H1 (cell line): ENCODE results near the gene FLVCR2. TPM values are rescaled to one million over a fixed set of nuclear protein-coding genes. Genes with fewer than 3 reads are reported as not detected.

Source experiments
- BCL11A ChIP-seq, 2 experiments: IDR thresholded peaks; one replicate each; pipeline ENCODE4 v1.6.1; 2011; ENCODE audit warnings: low read depth in 2 of 2, low read length in 2 of 2, mild to moderate bottlenecking in 2 of 2
- BRCA1 ChIP-seq: IDR thresholded peaks from 2 replicates; pipeline ENCODE4 v1.6.1; 2012; ENCODE audit warnings: low read depth, low read length, improper control_type of control experiment
- CHD1 ChIP-seq: IDR thresholded peaks from 2 replicates; pipeline ENCODE4 v1.6.1; 2012; ENCODE audit warnings: low read depth, low read length, improper control_type of control experiment
- CTCF ChIP-seq, 3 experiments: IDR thresholded peaks; 1 replicate in 2 of 3; 2 replicates in 1 of 3; pipeline versions ENCODE4 v1.5.1 to v1.6.1; 2011; ENCODE audit warnings: low read length in 3 of 3, mild to moderate bottlenecking in 3 of 3, inconsistent platforms in 2 of 3, low read depth in 1 of 3, moderate library complexity in 1 of 3; ENCODE audit not compliant: insufficient read depth in 1 of 3; ENCODE audit errors: control extremely low read depth in 1 of 3
- FOSL1 ChIP-seq: IDR thresholded peaks from 2 replicates; pipeline ENCODE4 v1.6.1; 2011; ENCODE audit warnings: mild to moderate bottlenecking, low read depth, low read length, moderate library complexity; ENCODE audit not compliant: insufficient read depth
- JUND ChIP-seq: IDR thresholded peaks from 2 replicates; pipeline ENCODE4 v1.6.1; 2011; ENCODE audit warnings: mild to moderate bottlenecking, improper control_type of control experiment, low read length
- KDM4A ChIP-seq: IDR thresholded peaks from one replicate; pipeline ENCODE4 v1.7.1; 2012; ENCODE audit warnings: low read depth, mild to moderate bottlenecking, moderate library complexity, low read length, inconsistent platforms; ENCODE audit not compliant: severe bottlenecking
- MAFK ChIP-seq: IDR thresholded peaks from 2 replicates; pipeline ENCODE4 v1.6.1; 2012; ENCODE audit warnings: low read depth, mild to moderate bottlenecking, improper control_type of control experiment, low read length
- NANOG ChIP-seq: IDR thresholded peaks from 2 replicates; pipeline ENCODE4 v1.6.1; 2011; ENCODE audit warnings: low read length, low read depth, mild to moderate bottlenecking, inconsistent platforms; ENCODE audit not compliant: insufficient read depth, poor library complexity, severe bottlenecking
- PHF8 ChIP-seq: fragments of 200-600 bp; sonication (generic); conservative IDR thresholded peaks from 2 replicates; pipeline ENCODE4 v1.7.1; 2012; ENCODE audit warnings: low read depth, mild to moderate bottlenecking, inconsistent platforms, low read length, moderate library complexity
- POLR2AphosphoS5 ChIP-seq: IDR thresholded peaks from 2 replicates; pipeline ENCODE4 v1.6.1; 2011; ENCODE audit warnings: low read depth, low read length
- RAD21 ChIP-seq, 2 experiments: IDR thresholded peaks in 1 of 2; conservative IDR thresholded peaks in 1 of 2; 2 replicates each; pipeline ENCODE4 v1.6.1; 2011; ENCODE audit warnings: low read depth in 2 of 2, low read length in 2 of 2, improper control_type of control experiment in 1 of 2, inconsistent platforms in 1 of 2, mild to moderate bottlenecking in 1 of 2, moderate library complexity in 1 of 2
- SIN3A ChIP-seq, 2 experiments: IDR thresholded peaks in 1 of 2; conservative IDR thresholded peaks in 1 of 2; 2 replicates each; pipeline ENCODE4 v1.6.1; 2011 to 2012; ENCODE audit warnings: low read length in 2 of 2, improper control_type of control experiment in 1 of 2, low read depth in 1 of 2, mild to moderate bottlenecking in 1 of 2
- SIRT6 ChIP-seq: IDR thresholded peaks from one replicate; pipeline ENCODE4 v1.7.1; 2012; ENCODE audit warnings: low read length, inconsistent platforms
- SIX5 ChIP-seq: IDR thresholded peaks from 2 replicates; pipeline ENCODE4 v1.6.1; 2011; ENCODE audit warnings: mild to moderate bottlenecking, low read depth, low read length
- SP2 ChIP-seq: IDR thresholded peaks from 2 replicates; pipeline ENCODE4 v1.6.1; 2012; ENCODE audit warnings: mild to moderate bottlenecking, low read length, inconsistent platforms
- TAF1 ChIP-seq: IDR thresholded peaks from 2 replicates; pipeline ENCODE4 v1.6.1; 2011; ENCODE audit warnings: mild to moderate bottlenecking, low read depth, low read length
- TBP ChIP-seq: IDR thresholded peaks from 2 replicates; pipeline ENCODE4 v1.6.1; 2011; ENCODE audit warnings: low read depth, low read length, improper control_type of control experiment
- USF2 ChIP-seq: IDR thresholded peaks from 2 replicates; pipeline ENCODE4 v1.6.1; 2011; ENCODE audit warnings: low read length, improper control_type of control experiment
- polyA plus RNA-seq, 7 experiments: library from polyadenylated mRNA; depleted of rRNA in 3 of 7; stranded (reverse) in 5 of 7; unstranded in 2 of 7; fragments of >200 nt in 5 of 7; fragments of 200-250 nt in 2 of 7; gene quantifications; 1 replicate in 5 of 7; 2 replicates in 1 of 7; 4 replicates in 1 of 7; pipeline versions ENCODE4 v1.2.1 to v1.2.3, GENCODE V29; 2011 to 2013; ENCODE audit warnings: missing spikeins in 2 of 7, mixed read lengths in 2 of 7
- total RNA-seq: library from RNA; stranded (reverse); fragmentation: NEBNext Ultra II Directional; extraction: Animal tissue kit (Norgen Biotek cat#: 25700); gene quantifications from 2 replicates; pipeline ENCODE4 v1.2.1, GENCODE V29; 2021

The FLVCR2 gene
- total and polyA plus RNA-seq, 2 of the 8 experiments (the other 6 are each of a cell fraction or from before 2014, with no cell fraction given): 7.1 to 8.2 TPM

GRCh38 chr14:75660630-75661498 lies 82.4 kb downstream of the FLVCR2 start, which contains the start of the genes ERG28 and TTLL5 (continued):
- TF ChIP-seq JUND: no peak
- peak; percentile 65 for TF ChIP-seq TBP
- no peak for TF ChIP-seq MAFK
- TF ChIP-seq BRCA1: no peak
- no peak for TF ChIP-seq NANOG
- peak; percentile 84; the same call in 1 of the 2 replicates for TF ChIP-seq TAF1
- TF ChIP-seq SIN3A (conservative IDR thresholded peaks at IDR 0.05 in 1 of 2, IDR thresholded peaks at IDR 0.05 in 1 of 2; ENCODE audit: low read depth in 1 of 2, low read length in 2 of 2): peak; percentile 78 to 89; a peak in 3 of 4 replicates
- 0 out of 2 replicates have a peak, but pooled peaks have one; percentile 1 for TF ChIP-seq USF2
- TF ChIP-seq SIX5: no peak
- TF ChIP-seq POLR2AphosphoS5: peak; percentile 45
- TF ChIP-seq FOSL1: no peak
- peak; percentile 67 for TF ChIP-seq KDM4A
- TF ChIP-seq SIRT6: no peak
- TF ChIP-seq PHF8: peak; percentile 80
- no peak for TF ChIP-seq RAD21 (IDR thresholded peaks at IDR 0.05 in 1 of 2, conservative IDR thresholded peaks at IDR 0.05 in 1 of 2; ENCODE audit: low read depth in 2 of 2, low read length in 2 of 2)
- TF ChIP-seq BCL11A (IDR thresholded peaks at IDR 0.05; ENCODE audit: low read depth in 2 of 2, low read length in 2 of 2): no peak
- TF ChIP-seq CHD1: no peak
- TF ChIP-seq CTCF (IDR thresholded peaks at IDR 0.05; ENCODE audit: control extremely low read depth in 1 of 3, insufficient read depth in 1 of 3, low read depth in 1 of 3, low read length in 3 of 3): no peak
- TF ChIP-seq SP2: peak; percentile 73
